Measurements from ENCODE around the gene PKD1L1. TPM values are rescaled to one million over a fixed set of nuclear protein-coding genes. Genes with fewer than 3 reads are reported as not detected.

Gene PKD1L1
- total RNA-seq (2021; ENCODE audit: unreplicated experiment), result 0.17 TPM
- 0.02 and 0.05 TPM in 2 replicates for polyA plus RNA-seq (2012)
- percentile 23 among the genes with signal in this experiment for Bru-seq, nascent RNA
- BruChase-seq, experiment 1, labeled RNA remaining after a 6-hour chase, result percentile 30 among the genes with signal in this experiment
- percentile 27 among the genes with signal in this experiment for BruChase-seq, experiment 2, labeled RNA remaining after a 2-hour chase
- long read RNA-seq, result 0 reads

GRCh38 chr7:47948141-47948790 is at the start of gene PKD1L1:
PKD1L1 (minus strand) TSS chr7:47948466; CDS start chr7:47948440, 26 bp downstream.
- no peaks in the 10 kb centered on the region for H3K79me2 ChIP-seq (ENCODE audit: insufficient read depth, low read length)
- CTCF ChIA-PET, result interaction anchor here (0.6 kb wide), 1 partner anchor 52 kb away, joined by 3 read pairs; no protein-coding TSS in a partner anchor
- intact Hi-C loops (cut with micrococcal nuclease), result loop anchor here (10.0 kb wide), 1 partner anchor 1907 kb away; no protein-coding TSS in a partner anchor
- no peaks in the 10 kb centered on the region for H3K36me3 ChIP-seq (ENCODE audit: control insufficient read depth in 1 of 2, insufficient read depth in 2 of 2, low read length in 2 of 2)
- DNase-seq (ENCODE audit: low read depth, low spot score), result no peak
- H3K4me3 ChIP-seq (replicated peaks in 1 of 2; ENCODE audit: low read depth in 1 of 2, low read length in 2 of 2), result no peak within 1 kb of the TSS
- H3K27ac ChIP-seq (ENCODE audit: low read depth, low read length), result no peak within 1 kb of the TSS
- H3K4me1 ChIP-seq (ENCODE audit: control insufficient read depth in 1 of 2, insufficient read depth in 2 of 2, low read length in 2 of 2), result no peaks in the 10 kb centered on the region
- no peaks in the 10 kb centered on the region for H4K20me1 ChIP-seq (ENCODE audit: insufficient read depth)
- no peak within 1 kb of the TSS for H2AFZ ChIP-seq (ENCODE audit: low read depth, low read length, poor library complexity, severe bottlenecking)
- H3K9ac ChIP-seq (ENCODE audit: low read length), result no peak within 1 kb of the TSS
- POLR2A ChIA-PET, result interaction anchor here (0.9 kb wide), 1 partner anchor 140 kb away, joined by 3 read pairs; the partner anchor contains the start of gene UPP1
- no peaks in the 10 kb centered on the region for H3K9me3 ChIP-seq (ENCODE audit: control insufficient read depth in 1 of 2, insufficient read depth in 1 of 2, low read depth in 1 of 2, low read length in 2 of 2)
- no TSS peak for BruUV-seq (replicated peaks)
- no peak within 1 kb of the TSS for H3K4me2 ChIP-seq (ENCODE audit: low read length)
- RAD21 ChIA-PET (ENCODE audit: low non-redundant PET in 1 of 2, low total read pairs in 2 of 2, uncharacterized antibody in 2 of 2, unreplicated experiment in 2 of 2), result no interaction called here
- no peaks in the 10 kb centered on the region for H3K27me3 ChIP-seq (ENCODE audit: insufficient read depth, low read length)
- no peak for ATAC-seq
- TF ChIP-seq REST (IDR thresholded peaks at IDR 0.05; ENCODE audit: low read depth), result no peak
- no peak for TF ChIP-seq EZH2phosphoT487 (IDR thresholded peaks at IDR 0.05; ENCODE audit: borderline replicate concordance)
- no peak for TF ChIP-seq EZH2 (IDR thresholded peaks at IDR 0.05)
- H3K9me2 ChIP-seq (ENCODE audit: insufficient read depth), result no peaks in the 10 kb centered on the region

Data from HCT116 (cell line).